ENCODE results near the gene OR10A3.
"Not testable (repeated sequence)": the region's sequence is repeated elsewhere in the genome, so short reads cannot be mapped to it uniquely, and the experiment has no call there.

The OR10A3 gene, protein sequence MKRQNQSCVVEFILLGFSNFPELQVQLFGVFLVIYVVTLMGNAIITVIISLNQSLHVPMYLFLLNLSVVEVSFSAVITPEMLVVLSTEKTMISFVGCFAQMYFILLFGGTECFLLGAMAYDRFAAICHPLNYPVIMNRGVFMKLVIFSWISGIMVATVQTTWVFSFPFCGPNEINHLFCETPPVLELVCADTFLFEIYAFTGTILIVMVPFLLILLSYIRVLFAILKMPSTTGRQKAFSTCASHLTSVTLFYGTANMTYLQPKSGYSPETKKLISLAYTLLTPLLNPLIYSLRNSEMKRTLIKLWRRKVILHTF

DNA sequence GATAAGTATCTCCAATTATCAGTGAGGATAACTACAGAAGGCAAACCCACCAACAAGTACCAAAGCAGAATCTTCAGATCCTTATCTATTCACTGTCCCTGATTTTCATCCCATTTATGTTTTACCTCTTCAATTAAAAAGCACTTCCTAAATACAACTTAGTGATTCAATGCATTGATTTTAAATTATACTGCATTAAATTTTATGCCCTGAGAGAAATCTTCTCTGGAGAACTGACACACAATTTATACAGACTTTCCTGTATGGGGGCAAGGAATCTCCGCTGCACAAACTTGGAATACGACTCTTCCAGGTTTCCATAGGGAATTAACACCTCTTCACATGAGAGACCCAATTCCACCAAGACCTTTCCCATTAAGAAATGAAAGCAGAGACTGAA is at the start of gene OR10A3:
Gene OR10A3, minus strand, starts transcription at position 101 of the 400 bp plus-strand sequence. CDS start 2,188 bp downstream, outside the sequence.
- in situ Hi-C loops (cut with MboI; ENCODE audit: low sequenced_read_pairs) = no loop called here

DNA sequence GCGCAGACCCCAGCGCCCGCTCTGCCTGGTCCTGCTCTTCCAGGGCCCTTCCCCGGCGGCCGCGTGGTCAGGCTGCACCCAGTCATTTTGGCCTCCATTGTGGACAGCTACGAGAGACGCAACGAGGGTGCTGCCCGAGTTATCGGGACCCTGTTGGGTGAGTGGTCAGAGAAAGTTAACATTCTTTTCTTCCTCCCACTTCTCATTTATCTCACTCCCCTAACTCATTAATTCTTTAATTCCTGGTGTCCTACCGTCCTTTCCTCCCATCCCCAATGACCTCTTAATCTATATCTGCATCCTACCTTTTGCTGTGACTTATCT is 46.0 kb upstream of the OR10A3 start:
- in situ Hi-C loops (cut with MboI; ENCODE audit: low sequenced_read_pairs) = not testable (repeated sequence)

DNA sequence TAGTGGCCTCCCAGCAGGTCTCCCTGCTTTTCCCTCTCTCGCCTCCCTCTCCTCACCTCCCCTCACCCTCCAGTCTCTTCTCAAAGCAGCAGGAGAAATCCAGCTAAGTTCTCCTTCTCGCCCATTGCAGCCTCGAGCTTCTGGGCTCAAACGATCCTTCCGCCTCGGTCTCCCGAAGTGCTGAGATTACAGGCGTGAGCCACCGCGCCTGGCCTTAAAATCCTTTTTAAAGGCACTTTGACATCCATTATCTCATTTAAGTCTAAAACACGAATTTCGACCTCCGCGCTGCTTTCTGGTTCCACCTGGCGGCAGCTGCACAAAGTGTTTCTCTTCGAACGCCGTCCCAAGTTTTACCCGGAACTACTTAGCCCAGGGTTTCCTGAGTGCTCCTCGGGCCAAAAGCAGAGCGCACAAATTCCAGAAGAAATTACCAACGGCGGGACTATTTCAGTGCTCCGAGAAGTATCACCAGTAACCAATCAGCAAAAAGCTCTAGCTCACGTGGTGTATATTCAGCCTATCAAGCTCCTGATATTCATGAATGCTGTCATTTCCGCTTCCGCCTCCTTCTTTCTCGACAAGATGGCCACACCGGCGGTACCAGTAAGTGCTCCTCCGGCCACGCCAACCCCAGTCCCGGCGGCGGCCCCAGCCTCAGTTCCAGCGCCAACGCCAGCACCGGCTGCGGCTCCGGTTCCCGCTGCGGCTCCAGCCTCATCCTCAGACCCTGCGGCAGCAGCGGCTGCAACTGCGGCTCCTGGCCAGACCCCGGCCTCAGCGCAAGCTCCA is 45.5 kb upstream of the OR10A3 start, which contains the start of gene EIF3F:
Gene EIF3F, plus strand, starts transcription at position 570 of the 792 bp plus-strand sequence. Its CDS starts 16 bp downstream, at position 586.
- in situ Hi-C loops (cut with MboI; ENCODE audit: low sequenced_read_pairs) = no loop called here

DNA sequence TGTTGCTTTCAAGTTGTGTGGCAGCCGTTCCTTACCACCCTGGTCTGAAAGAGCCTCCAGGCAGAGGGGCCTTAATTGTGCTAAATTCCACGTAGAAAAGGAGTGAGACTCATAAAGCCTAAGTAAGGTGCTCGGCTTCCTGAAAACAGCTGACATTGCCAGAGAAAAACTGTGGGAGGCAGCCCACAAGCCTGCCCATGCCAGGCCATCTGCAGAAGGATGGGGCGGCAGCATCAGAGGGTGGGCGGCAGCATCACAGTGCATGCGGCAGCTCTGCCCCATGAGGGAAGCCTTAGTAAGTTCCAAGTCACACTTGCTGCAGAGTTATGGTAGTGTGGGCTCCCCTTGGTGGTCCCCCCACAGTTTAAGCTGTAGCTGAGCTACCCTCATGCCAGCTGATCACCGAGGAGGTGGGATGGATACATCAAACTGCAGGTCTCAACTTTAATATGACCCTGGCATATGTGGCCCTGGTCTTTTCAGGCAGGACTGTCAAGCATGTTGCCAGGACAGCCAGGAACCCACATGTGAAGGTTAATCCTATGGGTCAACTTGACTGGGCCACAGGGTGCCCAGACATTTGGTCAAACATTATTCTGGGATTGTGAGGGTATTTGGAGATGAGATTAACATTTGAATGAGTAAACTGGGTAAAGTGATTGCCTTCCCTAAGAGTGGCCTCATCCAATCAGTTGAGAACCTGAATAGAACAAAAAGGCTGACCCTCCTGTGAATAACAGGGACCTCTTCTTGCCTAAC is 42.5 kb upstream of the OR10A3 start:
- in situ Hi-C loops (cut with MboI; ENCODE audit: low sequenced_read_pairs) = no loop called here

DNA sequence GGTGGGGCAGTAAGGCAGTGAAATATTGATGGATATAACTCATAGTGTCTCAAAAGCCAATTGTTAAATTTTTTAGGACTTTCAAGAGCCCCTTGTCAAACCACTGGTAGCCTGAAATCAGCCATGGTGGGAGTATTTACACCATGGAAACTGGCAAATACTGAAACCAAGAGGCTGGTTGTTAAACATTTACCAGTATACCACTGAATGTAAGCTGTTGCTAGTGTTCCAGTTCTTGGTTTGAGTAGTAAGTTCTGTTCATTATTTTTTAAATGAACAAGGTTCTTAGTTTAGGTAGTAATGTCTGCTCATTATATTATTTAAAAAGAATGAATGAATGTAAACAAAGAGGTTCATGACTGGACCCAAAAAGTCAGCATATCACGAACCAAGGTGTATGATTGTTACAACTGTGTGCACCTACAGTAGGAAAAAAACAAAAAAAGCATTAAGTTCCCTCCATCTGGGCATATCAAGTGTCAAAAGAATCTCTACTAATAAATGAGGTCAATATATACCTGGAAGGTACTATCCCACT is 41.1 kb upstream of the OR10A3 start:
- in situ Hi-C loops (cut with MboI; ENCODE audit: low sequenced_read_pairs) = no loop called here

DNA sequence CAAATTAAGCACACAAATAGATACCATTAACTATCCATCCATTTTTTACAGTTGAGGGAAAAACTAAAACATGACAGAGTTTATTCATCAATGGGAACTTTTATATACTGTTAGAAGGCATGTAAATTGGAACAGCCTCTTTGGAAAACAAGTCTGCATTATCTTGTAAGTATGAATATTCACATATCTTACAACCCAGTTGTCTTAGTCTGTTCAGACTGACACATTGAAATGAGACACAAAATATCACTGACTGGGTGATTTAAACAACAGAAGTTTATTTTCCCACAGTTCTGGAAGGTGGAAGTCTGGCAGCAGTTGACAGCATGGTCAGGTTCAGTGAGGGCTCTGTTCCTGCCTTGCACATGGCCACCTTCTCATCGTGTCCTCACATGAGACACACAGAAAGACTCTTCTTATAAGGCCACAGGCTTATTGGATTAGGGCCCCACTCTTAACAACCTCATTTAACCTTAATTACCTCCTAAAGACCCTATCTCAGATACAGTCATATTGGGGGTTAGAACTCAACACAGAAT is 40.2 kb upstream of the OR10A3 start:
- in situ Hi-C loops (cut with MboI; ENCODE audit: low sequenced_read_pairs) = no loop called here

DNA sequence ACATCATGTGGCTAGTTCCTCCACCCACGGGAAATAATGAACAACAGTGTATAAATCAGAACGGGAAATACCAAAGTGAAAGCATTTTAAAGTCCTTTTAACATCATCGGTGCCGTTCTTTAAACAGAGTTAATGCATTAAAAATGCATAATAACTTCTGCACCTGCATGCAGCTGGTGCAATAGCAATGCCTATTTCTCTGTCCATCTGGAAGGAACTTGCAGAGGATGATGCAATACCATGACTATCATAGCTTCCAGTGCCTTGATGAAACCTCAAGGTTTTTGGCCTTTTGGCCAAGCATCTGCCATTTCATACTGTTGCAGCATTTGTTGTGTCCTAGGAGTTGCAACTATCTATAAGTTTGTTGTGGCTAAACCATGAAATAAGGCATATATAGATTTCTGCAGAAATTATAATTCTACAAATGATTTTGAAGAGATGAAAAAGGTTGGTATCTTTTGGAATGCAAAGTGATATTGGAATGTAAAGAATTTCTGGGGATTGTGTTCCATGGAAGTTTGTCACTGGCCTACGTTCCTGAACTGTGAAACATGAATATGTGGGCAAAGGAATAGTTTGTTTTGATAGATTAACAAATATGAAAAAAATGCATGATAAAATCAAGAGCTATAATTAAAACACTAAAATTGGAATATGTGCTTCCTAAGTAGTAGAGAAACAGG is 35.9 kb upstream of the OR10A3 start:
- in situ Hi-C loops (cut with MboI; ENCODE audit: low sequenced_read_pairs) = no loop called here

DNA sequence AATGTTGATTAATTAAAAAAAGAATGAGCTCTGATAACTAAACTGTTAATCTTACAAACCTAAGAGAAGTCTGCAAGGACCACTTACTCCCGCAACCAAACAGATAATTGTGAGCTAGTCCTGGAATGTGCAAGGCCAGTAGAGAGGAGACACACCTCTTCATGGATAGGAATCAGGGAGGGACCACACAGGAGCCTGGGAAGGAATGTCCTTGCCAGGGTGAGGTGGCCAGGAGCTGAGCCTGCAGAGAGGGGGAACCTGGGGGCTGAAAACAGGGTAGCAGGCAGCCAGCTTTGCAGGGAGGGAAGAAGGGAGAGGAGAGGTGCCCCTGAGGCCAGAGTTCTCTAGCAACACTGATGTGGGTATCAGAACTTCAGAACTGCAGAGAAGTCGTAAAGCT is 33.2 kb upstream of the OR10A3 start:
- in situ Hi-C loops (cut with MboI; ENCODE audit: low sequenced_read_pairs) = no loop called here

DNA sequence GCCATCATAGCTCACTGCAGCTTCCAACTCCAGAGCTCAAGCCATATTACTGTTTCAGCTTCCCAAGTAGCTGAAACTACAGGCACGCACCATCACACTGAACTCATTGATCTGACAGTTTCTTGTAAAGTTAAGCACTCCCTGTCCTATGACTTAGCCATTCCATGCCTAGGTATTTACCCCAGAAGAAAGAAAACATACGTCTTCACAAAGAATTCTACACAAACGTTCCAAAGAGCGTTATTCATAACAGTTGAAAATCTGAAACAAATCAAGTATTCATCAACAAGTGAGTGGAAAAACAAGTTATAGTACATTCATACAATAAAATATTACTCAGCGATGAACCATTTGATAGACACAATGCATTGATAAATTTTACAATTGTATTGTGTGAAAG is 31.5 kb upstream of the OR10A3 start:
- in situ Hi-C loops (cut with MboI; ENCODE audit: low sequenced_read_pairs) = no loop called here

DNA sequence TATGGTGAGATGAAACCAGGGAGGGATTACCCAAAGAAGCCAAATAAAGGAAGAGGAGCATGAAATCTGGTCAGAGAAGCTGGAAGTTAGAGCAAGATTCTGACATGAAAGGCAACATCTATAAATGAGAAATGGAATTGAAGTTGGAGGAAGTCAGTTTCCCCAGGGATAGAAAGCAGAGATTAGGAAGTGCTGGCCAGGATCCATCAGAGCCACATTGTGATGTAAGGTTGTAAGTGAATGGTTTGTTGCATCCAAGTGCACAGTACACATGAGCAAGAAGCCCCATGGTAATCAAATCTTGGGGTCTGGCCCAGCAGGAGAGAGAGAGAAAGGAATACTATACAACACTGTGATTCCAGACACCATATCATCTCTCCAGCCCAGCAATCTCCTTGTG is 30.3 kb upstream of the OR10A3 start:
- in situ Hi-C loops (cut with MboI; ENCODE audit: low sequenced_read_pairs) = no loop called here

DNA sequence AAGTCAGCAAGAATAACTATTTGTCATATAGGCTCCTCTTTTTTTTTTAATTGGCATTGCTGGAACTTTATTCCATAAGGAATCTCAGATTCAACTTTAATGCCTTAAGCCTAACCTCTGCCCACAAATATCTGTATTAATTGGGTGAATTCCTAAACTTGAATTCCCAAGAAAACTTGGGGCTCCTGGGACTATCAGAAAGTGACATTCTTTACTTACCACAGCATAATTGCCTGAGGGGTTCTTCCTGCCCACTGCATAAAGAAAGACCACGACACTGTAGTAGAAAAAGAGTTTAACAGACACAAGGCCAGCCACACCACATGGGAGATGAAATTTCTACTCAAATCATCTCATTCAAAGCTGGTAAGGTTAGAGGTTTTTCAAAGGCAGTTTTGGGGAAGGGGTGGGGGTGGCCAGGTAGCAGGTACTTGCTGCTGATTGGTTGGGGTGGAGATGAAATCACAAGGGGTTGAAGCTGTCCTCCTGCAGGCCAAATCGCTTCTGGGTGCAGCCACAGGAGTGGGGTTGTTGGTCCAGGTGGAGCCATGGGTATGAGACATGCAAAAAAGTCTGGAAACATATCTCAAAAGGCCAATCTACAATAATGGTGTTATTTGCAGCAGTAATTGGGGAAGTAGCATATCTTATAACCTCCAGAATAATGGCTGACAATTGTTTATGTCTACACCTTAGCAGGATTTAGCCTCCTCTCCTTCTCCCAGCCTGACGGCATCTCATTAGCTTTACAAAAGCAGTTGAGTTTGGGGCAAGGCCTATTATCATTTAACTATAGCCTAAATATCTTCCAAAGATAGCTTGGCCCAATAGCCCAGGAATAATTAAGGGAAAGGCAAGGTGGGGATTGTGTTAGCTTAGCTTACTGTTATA is 28.5 kb upstream of the OR10A3 start:
- in situ Hi-C loops (cut with MboI; ENCODE audit: low sequenced_read_pairs) = no loop called here

DNA sequence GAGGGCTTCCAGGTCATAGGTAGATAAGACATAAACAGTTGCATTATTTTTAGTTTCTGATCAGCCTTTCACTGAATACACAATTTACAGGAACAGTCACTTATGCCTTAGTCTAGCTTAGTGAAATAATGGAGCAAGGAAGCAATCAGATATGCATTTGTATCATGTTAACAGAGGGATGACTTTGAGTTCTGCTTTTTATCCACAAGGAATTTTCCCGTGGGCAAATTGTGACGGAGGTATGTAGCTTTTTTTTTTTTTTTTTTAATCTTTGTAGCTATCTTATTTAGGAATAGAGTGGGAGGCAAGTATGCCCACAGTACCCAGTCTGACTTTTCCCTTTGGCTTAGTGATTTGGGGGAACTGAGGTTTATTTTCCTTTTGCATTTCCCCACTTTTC is 27.2 kb upstream of the OR10A3 start:
- in situ Hi-C loops (cut with MboI; ENCODE audit: low sequenced_read_pairs) = no loop called here

DNA sequence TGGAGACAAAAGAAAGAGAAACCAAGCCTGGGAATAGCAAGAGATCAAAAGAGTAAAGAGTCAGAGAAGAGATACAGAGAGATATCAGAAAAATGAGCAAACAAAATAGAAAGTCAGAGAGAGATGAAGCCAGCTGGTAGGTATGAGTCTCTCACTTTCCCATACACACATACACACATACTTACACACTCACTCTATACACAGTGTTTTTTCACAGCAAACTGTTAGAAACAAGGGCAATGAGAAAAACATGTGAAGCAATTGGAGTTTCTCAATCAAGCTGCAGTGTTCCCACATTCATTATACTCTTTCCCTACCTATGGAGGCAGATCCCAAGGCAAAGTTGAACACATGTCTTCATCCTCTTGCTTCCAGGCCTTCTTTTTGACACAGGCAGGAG is 26.3 kb upstream of the OR10A3 start:
- in situ Hi-C loops (cut with MboI; ENCODE audit: low sequenced_read_pairs) = no loop called here

DNA sequence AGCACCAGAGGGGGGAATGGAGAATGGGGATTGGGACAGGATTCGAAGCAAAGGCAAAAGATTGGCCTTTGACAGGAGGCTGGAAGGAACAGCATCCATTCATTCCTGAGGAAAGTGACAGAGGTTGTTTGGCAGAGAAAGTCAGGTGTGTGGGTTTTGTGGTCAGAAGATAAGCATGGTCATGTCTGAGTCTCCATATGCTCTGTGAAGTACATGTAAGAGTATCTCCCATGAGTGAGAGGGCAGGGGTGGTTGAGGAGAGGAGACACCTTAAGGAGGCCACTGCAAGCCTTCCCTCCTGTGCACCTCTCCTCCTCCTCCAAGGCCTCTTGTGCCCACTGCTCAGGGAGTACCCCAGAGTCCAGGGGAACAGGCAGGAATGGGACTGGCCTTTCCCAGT is 25.6 kb upstream of the OR10A3 start:
- in situ Hi-C loops (cut with MboI; ENCODE audit: low sequenced_read_pairs) = no loop called here

DNA sequence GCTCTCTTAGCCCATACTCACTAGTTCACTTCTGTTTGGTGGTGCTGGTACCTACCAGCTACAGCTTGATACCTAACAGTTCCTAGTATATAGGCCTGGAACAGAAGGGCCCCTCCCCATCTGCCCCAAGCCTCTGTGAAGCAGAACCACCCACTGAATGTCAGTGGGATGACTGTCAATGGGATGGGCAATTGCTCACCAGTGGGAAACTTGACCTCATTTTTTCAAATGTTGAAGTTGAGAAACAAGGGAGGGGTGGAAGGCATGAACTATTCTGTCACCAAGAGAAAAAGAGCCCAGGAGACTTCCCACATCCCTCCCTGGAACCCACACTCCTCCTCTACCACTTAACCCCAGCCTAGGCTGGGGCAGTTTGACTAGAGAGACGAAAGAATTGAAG is 23.9 kb upstream of the OR10A3 start, which contains the start of gene NLRP10:
Gene NLRP10, minus strand, starts transcription at position 62 of the 400 bp plus-strand sequence. CDS start 1,952 bp downstream, outside the sequence.
- in situ Hi-C loops (cut with MboI; ENCODE audit: low sequenced_read_pairs) = no loop called here

DNA sequence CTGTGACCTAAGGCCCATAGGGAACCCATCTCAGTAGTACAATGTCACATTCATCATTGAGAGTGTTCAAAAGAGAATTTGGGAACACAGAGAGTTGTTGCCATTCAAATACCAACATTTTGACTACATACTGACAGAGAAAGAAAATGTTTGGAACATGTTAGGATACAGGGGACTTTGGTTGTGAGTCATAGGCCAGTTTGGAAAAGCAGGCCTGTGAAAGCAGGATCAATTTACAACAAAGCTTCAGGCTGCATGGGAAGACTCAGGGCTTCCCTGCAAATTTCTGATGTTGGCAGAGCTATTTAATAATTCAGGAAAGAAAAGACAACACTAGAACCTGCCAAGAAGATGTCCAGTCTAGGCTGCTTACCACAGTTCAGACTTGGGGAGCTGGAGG is 23.4 kb upstream of the OR10A3 start:
- in situ Hi-C loops (cut with MboI; ENCODE audit: low sequenced_read_pairs) = no loop called here

DNA sequence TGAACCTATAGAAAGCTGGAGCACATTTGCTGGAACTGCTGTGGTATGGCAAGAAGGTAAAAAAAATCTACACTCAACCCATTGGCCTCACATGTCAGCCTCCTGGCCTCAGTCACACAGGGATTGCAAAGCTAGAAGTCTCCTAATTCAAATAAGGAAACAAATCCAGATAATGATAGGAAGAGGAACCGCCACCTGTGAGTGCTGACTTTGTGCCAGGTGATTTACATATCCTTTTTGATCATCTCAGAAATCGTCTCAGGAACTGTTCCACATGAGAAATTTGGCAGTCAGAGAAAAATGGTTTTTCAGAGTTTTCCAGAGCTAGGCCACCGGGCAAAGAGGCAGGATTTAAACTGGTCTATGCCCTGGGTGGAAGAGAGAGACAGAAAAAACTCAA is 22.8 kb upstream of the OR10A3 start:
- in situ Hi-C loops (cut with MboI; ENCODE audit: low sequenced_read_pairs) = no loop called here

DNA sequence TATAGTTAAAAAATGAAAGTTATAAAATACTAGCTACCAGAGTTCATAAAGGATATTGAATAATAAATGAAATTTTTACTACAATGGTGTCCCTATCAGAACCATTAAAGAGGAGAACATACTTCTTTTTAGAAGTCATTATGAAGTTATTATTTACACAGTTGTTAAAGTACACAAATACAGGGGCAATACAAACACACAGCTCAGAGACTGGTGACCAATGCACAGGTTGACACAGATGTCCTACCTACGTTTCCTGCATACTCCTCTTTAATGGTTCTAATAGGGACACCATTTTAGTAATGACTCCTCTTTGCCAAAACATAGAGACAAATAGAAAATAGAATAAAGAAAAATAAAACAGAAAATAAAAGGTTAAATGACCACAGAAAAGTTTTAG is 13.7 kb upstream of the OR10A3 start:
- in situ Hi-C loops (cut with MboI; ENCODE audit: low sequenced_read_pairs) = no loop called here

DNA sequence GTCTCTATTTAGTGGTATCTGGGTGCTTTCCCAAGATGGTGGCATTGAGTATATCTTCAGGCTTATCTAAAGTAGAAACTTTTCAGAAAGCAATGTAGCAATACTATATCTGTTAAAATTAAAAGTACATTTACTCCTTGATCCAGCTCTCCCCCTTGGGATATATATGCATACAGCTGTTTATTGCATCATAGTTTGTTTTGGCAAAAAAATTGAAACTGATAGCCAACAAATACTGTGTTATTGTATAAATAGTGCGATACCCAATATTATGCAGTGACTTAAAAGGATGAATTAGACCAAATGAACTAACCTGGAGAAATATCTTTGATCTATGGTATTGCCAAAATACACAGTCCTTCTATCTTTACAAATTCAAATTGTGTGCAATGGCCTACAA is 8.4 kb upstream of the OR10A3 start:
- in situ Hi-C loops (cut with MboI; ENCODE audit: low sequenced_read_pairs) = no loop called here
